BLaER1 treated with 17β-estradiol and CSF1 and Interleukin-3, amounts not matched to agents 10 nM and 100 nM (cell line): Measurements from ENCODE around the gene LACTB.
A peak's percentile ranks its signal among the peaks of the same experiment; 100 is the strongest.
"Not testable (repeated sequence)": the region's sequence is repeated elsewhere in the genome, so short reads cannot be mapped to it uniquely, and the experiment has no call there.

ENCODE experiments used
- H3K27ac ChIP-seq, 11 experiments: shearing (Covaris generic); formaldehyde crosslinking; 2 replicates each; pipeline ENCODE4 v1.8.1; 2022
- H3K27me3 ChIP-seq, 11 experiments: shearing (Covaris generic); formaldehyde crosslinking; 2 replicates each; pipeline ENCODE4 v1.8.1; 2022
- H3K36me3 ChIP-seq, 11 experiments: shearing (Covaris generic); formaldehyde crosslinking; 2 replicates each; pipeline ENCODE4 v1.8.1; 2022
- H3K4me1 ChIP-seq, 10 experiments: shearing (Covaris generic); formaldehyde crosslinking; 2 replicates each; pipeline ENCODE4 v1.8.1; 2022
- H3K4me2 ChIP-seq, 11 experiments: shearing (Covaris generic); formaldehyde crosslinking; 2 replicates each; pipeline ENCODE4 v1.8.1; 2022
- H3K4me3 ChIP-seq, 10 experiments: shearing (Covaris generic); formaldehyde crosslinking; 2 replicates each; pipeline ENCODE4 v1.8.1; 2022
- H3K9ac ChIP-seq, 11 experiments: shearing (Covaris generic); formaldehyde crosslinking; 2 replicates each; pipeline ENCODE4 v1.8.1; 2022
- H3K9me3 ChIP-seq, 11 experiments: shearing (Covaris generic); formaldehyde crosslinking; replicated peaks in 1 of 11; 2 replicates each; pipeline ENCODE4 v1.8.1; 2022
- H4K20me1 ChIP-seq, 11 experiments: shearing (Covaris generic); formaldehyde crosslinking; 2 replicates each; pipeline ENCODE4 v1.8.1; 2022
- Cebpa-rat ChIP-seq, 11 experiments: shearing (Covaris generic); IDR thresholded peaks; 2 replicates each; pipeline ENCODE4 v1.8.1; 2022

Gene LACTB

GRCh38 chr15:63088533-63089245 is 33.0 kb upstream of the LACTB start:
- Histone ChIP-seq H4K20me1 (no peaks in the 10 kb centered on the region), H3K4me3 (peak overlapping the region in 1 of 10 experiments; percentile 31; a peak in 1 of 20 replicates), H3K9ac (peak overlapping the region in 5 of 11 experiments; percentile 7 to 39 (median 12); a peak in 4 of 22 replicates), H3K9me3 (no peaks in the 10 kb centered on the region), H3K4me2 (peak overlapping the region; percentile 44 to 87 (median 78)), H3K27me3 (no peaks in the 10 kb centered on the region), H3K36me3 (no peaks in the 10 kb centered on the region), H3K27ac (peak overlapping the region in 7 of 11 experiments; percentile 0 to 48 (median 32); a peak in 9 of 22 replicates), H3K4me1 (peaks cover 12 to 37% (median 28%) of the 10 kb centered on the region in 10 experiments)
- no peak for TF ChIP-seq Cebpa-rat (IDR thresholded peaks at IDR 0.05)

GRCh38 chr15:63089260-63090043 is 32.2 kb upstream of the LACTB start:
- H3K4me2 ChIP-seq, result peak overlapping the region; percentile 44 to 87 (median 78)
- H4K20me1 ChIP-seq, result no peaks in the 10 kb centered on the region
- peaks cover 12 to 45% (median 35%) of the 10 kb centered on the region in 10 experiments for H3K4me1 ChIP-seq
- peak overlapping the region in 7 of 11 experiments; percentile 4 to 51 (median 36); a peak in 10 of 22 replicates for H3K27ac ChIP-seq
- no peaks in the 10 kb centered on the region for H3K27me3 ChIP-seq
- H3K4me3 ChIP-seq, result peak overlapping the region in 1 of 10 experiments; percentile 31; a peak in 1 of 20 replicates
- H3K36me3 ChIP-seq, result no peaks in the 10 kb centered on the region
- TF ChIP-seq Cebpa-rat (IDR thresholded peaks at IDR 0.05), result no peak
- H3K9me3 ChIP-seq, result no peaks in the 10 kb centered on the region
- H3K9ac ChIP-seq, result peak overlapping the region in 5 of 11 experiments; percentile 7 to 39 (median 12); a peak in 4 of 22 replicates

- H3K36me3 ChIP-seq, result no peaks in the 10 kb centered on the region
These were observed 31.2 kb upstream of the LACTB start for GRCh38 chr15:63090472-63090871.

GRCh38 chr15:63090887-63091286 is 30.8 kb upstream of the LACTB start:
- Histone ChIP-seq H3K9ac (no peak overlapping the region), H3K4me1 (peaks cover 12 to 50% (median 40%) of the 10 kb centered on the region in 10 experiments), H4K20me1 (no peaks in the 10 kb centered on the region)

More at GRCh38 chr15:63090472-63090871, 31.2 kb upstream of the LACTB start:
- peaks cover 12 to 50% (median 40%) of the 10 kb centered on the region in 10 experiments for H3K4me1 ChIP-seq
- H3K4me3 ChIP-seq, result no peak overlapping the region
- H3K4me2 ChIP-seq, result peak overlapping the region in 7 of 11 experiments; percentile 18 to 87 (median 78); a peak in 12 of 22 replicates
- H3K27me3 ChIP-seq, result no peaks in the 10 kb centered on the region
- 0 out of 22 replicates have a peak overlapping the region, but pooled peaks of 1 of the 11 experiments have one; percentile 51 for H3K27ac ChIP-seq
- no peak overlapping the region for H3K9ac ChIP-seq
- TF ChIP-seq Cebpa-rat (IDR thresholded peaks at IDR 0.05), result no peak
- H3K9me3 ChIP-seq, result no peaks in the 10 kb centered on the region
- H4K20me1 ChIP-seq, result no peaks in the 10 kb centered on the region

GRCh38 chr15:63091679-63092446 is 29.8 kb upstream of the LACTB start:
- H4K20me1 ChIP-seq, result no peaks in the 10 kb centered on the region
- no peak overlapping the region for H3K9ac ChIP-seq
- H3K27ac ChIP-seq, result no peak overlapping the region
- H3K27me3 ChIP-seq, result no peaks in the 10 kb centered on the region
- H3K4me1 ChIP-seq, result peaks cover 13 to 50% (median 41%) of the 10 kb centered on the region in 10 experiments
- no peaks in the 10 kb centered on the region for H3K9me3 ChIP-seq
- TF ChIP-seq Cebpa-rat (IDR thresholded peaks at IDR 0.05), result no peak
- no peaks in the 10 kb centered on the region for H3K36me3 ChIP-seq
- no peak overlapping the region for H3K4me2 ChIP-seq
- no peak overlapping the region for H3K4me3 ChIP-seq

More at GRCh38 chr15:63090887-63091286, 30.8 kb upstream of the LACTB start:
- no peaks in the 10 kb centered on the region for H3K9me3 ChIP-seq
- no peak overlapping the region for H3K4me3 ChIP-seq
- H3K27ac ChIP-seq, result 0 out of 22 replicates have a peak overlapping the region, but pooled peaks of 1 of the 11 experiments have one; percentile 3
- TF ChIP-seq Cebpa-rat (IDR thresholded peaks at IDR 0.05), result no peak
- peak overlapping the region in 3 of 11 experiments; percentile 78 to 87 (median 78); a peak in 4 of 22 replicates for H3K4me2 ChIP-seq
- no peaks in the 10 kb centered on the region for H3K27me3 ChIP-seq
- no peaks in the 10 kb centered on the region for H3K36me3 ChIP-seq

- H3K9ac ChIP-seq, result no peak overlapping the region
- H3K9me3 ChIP-seq, result peaks cover 0 to 13% (median 7%) of the 10 kb centered on the region in 11 experiments; a peak in 10 of 22 replicates
- peaks cover 19 to 43% (median 37%) of the 10 kb centered on the region in 10 experiments for H3K4me1 ChIP-seq
- no peaks in the 10 kb centered on the region for H3K27me3 ChIP-seq
- TF ChIP-seq Cebpa-rat (IDR thresholded peaks at IDR 0.05), result no peak
- no peak overlapping the region for H3K4me3 ChIP-seq
- no peaks in the 10 kb centered on the region for H3K36me3 ChIP-seq
- peak overlapping the region in 2 of 11 experiments; percentile 47 to 55; a peak in 2 of 22 replicates for H3K4me2 ChIP-seq
- H3K27ac ChIP-seq, result no peak overlapping the region
- H4K20me1 ChIP-seq, result no peaks in the 10 kb centered on the region
These were observed 28.0 kb upstream of the LACTB start for GRCh38 chr15:63093486-63094205.

GRCh38 chr15:63094495-63094931 is 27.1 kb upstream of the LACTB start:
- Histone ChIP-seq H3K27me3 (no peaks in the 10 kb centered on the region), H3K27ac (no peak overlapping the region), H3K4me2 (peak overlapping the region in 8 of 11 experiments; percentile 30 to 64 (median 46); a peak in 16 of 22 replicates), H3K9me3 (peaks cover 0 to 21% (median 11%) of the 10 kb centered on the region in 11 experiments; a peak in 12 of 22 replicates), H3K4me3 (no peak overlapping the region), H4K20me1 (no peaks in the 10 kb centered on the region), H3K36me3 (no peaks in the 10 kb centered on the region), H3K9ac (peak overlapping the region in 3 of 11 experiments; percentile 13 to 21 (median 17); a peak in 1 of 22 replicates), H3K4me1 (peaks cover 10 to 34% (median 28%) of the 10 kb centered on the region in 10 experiments)
- TF ChIP-seq Cebpa-rat (IDR thresholded peaks at IDR 0.05), result no peak

- Histone ChIP-seq H3K9me3 (peaks cover 8 to 37% (median 19%) of the 10 kb centered on the region in 11 experiments; a peak in 15 of 22 replicates), H3K36me3 (no peaks in the 10 kb centered on the region), H3K4me1 (peaks cover 7 to 21% (median 16%) of the 10 kb centered on the region in 10 experiments; a peak in 18 of 20 replicates), H3K9ac (no peak overlapping the region), H3K4me3 (no peak overlapping the region), H3K27ac (no peak overlapping the region), H3K27me3 (no peaks in the 10 kb centered on the region), H4K20me1 (no peaks in the 10 kb centered on the region), H3K4me2 (no peak overlapping the region)
- TF ChIP-seq Cebpa-rat (IDR thresholded peaks at IDR 0.05), result no peak
These were observed 25.5 kb upstream of the LACTB start for GRCh38 chr15:63096178-63096577.

- H3K27me3 ChIP-seq, H3K4me2 ChIP-seq, H4K20me1 ChIP-seq, H3K27ac ChIP-seq, H3K36me3 ChIP-seq, H3K4me3 ChIP-seq, H3K9ac ChIP-seq: not testable (repeated sequence)
- Histone ChIP-seq H3K4me1 (peaks cover 7 to 25% (median 12%) of the 10 kb centered on the region in 10 experiments; a peak in 18 of 20 replicates), H3K9me3 (peaks cover 8 to 46% (median 21%) of the 10 kb centered on the region in 11 experiments; a peak in 15 of 22 replicates)
These were observed 22.8 kb upstream of the LACTB start for GRCh38 chr15:63098901-63099300.

GRCh38 chr15:63099581-63099980 is 22.1 kb upstream of the LACTB start:
- not testable (repeated sequence) for H3K9ac ChIP-seq, H3K27ac ChIP-seq, H3K27me3 ChIP-seq, H3K36me3 ChIP-seq, H3K4me2 ChIP-seq, H4K20me1 ChIP-seq, H3K4me3 ChIP-seq
- H3K4me1 ChIP-seq, result peaks cover 2 to 27% (median 8%) of the 10 kb centered on the region in 10 experiments; a peak in 19 of 20 replicates
- H3K9me3 ChIP-seq, result peaks cover 8 to 46% (median 21%) of the 10 kb centered on the region in 11 experiments; a peak in 15 of 22 replicates
